Subcutaneous abdominal adipose tissue (tissue), 5 donors: Measurements from ENCODE around the gene NDUFA3.
A peak's percentile ranks its signal among the peaks of the same experiment; 100 is the strongest.
"Not testable (repeated sequence)": the region's sequence is repeated elsewhere in the genome, so short reads cannot be mapped to it uniquely, and the experiment has no call there.

ENCODE experiments used
- H3K27ac ChIP-seq: one replicate; pipeline ENCODE4 v1.7.0; 2013; ENCODE audit warnings: low read depth, mild to moderate bottlenecking, inconsistent platforms, low read length, moderate library complexity
- H3K27me3 ChIP-seq, 5 donors: one replicate each; pipeline ENCODE4 v1.7.0; 2013; ENCODE audit warnings: low read length in 5 of 5, inconsistent platforms in 1 of 5; ENCODE audit not compliant: control insufficient read depth in 5 of 5, insufficient read depth in 4 of 5
- H3K36me3 ChIP-seq, 5 donors: one replicate each; pipeline ENCODE4 v1.7.0; 2013; ENCODE audit warnings: low read length in 5 of 5; ENCODE audit not compliant: control insufficient read depth in 5 of 5, insufficient read depth in 5 of 5
- H3K4me1 ChIP-seq, 5 donors: one replicate each; pipeline ENCODE4 v1.7.0; 2013; ENCODE audit warnings: low read length in 5 of 5, mild to moderate bottlenecking in 3 of 5, moderate library complexity in 1 of 5; ENCODE audit not compliant: control insufficient read depth in 5 of 5, insufficient read depth in 5 of 5
- H3K4me3 ChIP-seq, 5 donors: one replicate each; pipeline ENCODE4 v1.7.0; 2013; ENCODE audit warnings: low read length in 5 of 5, low read depth in 1 of 5
- H3K9ac ChIP-seq, 5 donors: one replicate each; pipeline ENCODE4 v1.7.0; 2013; ENCODE audit warnings: low read length in 5 of 5, mild to moderate bottlenecking in 4 of 5, moderate library complexity in 3 of 5
- H3K9me3 ChIP-seq, 5 donors: one replicate each; pipeline ENCODE4 v1.7.0; 2013; ENCODE audit warnings: low read length in 5 of 5; ENCODE audit not compliant: control insufficient read depth in 5 of 5
- donor health status: healthy.
- donor health status: healthy.
- donor health status: healthy.
- donor health status: healthy.
- donor health status: healthy.

The NDUFA3 gene

GRCh38 chr19:54094426-54095000 lies 8.1 kb upstream of the NDUFA3 start:
- Histone ChIP-seq H3K4me1 (peaks cover 0 to 17% (median 13%) of the 10 kb centered on the region in 5 donors), H3K36me3 (no peaks in the 10 kb centered on the region), H3K27me3 (peaks cover 8 to 16% (median 15%) of the 10 kb centered on the region in 5 donors), H3K27ac (no peak overlapping the region), H3K9ac (no peak overlapping the region), H3K9me3 (no peaks in the 10 kb centered on the region), H3K4me3 (no peak overlapping the region)

- Histone ChIP-seq H3K4me3 (peak overlapping the region in 4 of 5 donors; percentile 50 to 62 (median 58)), H3K9ac (peak overlapping the region in 2 of 5 donors; percentile 39 to 56), H3K27me3 (peaks cover 8 to 16% (median 15%) of the 10 kb centered on the region in 5 donors), H3K36me3 (no peaks in the 10 kb centered on the region), H3K4me1 (peaks cover 0 to 17% (median 13%) of the 10 kb centered on the region in 5 donors), H3K9me3 (no peaks in the 10 kb centered on the region), H3K27ac (no peak overlapping the region)
These were observed 7.4 kb upstream of the NDUFA3 start for GRCh38 chr19:54095136-54095858.

- not testable (repeated sequence) for H3K36me3 ChIP-seq, H3K27ac ChIP-seq, H3K9me3 ChIP-seq
- peaks cover 0 to 17% (median 13%) of the 10 kb centered on the region in 5 donors for H3K4me1 ChIP-seq
- H3K4me3 ChIP-seq = peak overlapping the region; percentile 53 to 62 (median 59)
- peaks cover 8 to 16% (median 15%) of the 10 kb centered on the region in 5 donors for H3K27me3 ChIP-seq
- H3K9ac ChIP-seq = peak overlapping the region in 3 of 5 donors; percentile 39 to 56 (median 51)
These were observed 6.6 kb upstream of the NDUFA3 start for GRCh38 chr19:54095859-54096616.

- Histone ChIP-seq H3K9me3 (no peaks in the 10 kb centered on the region), H3K4me1 (peaks cover 0 to 17% (median 13%) of the 10 kb centered on the region in 5 donors), H3K27me3 (peaks cover 8 to 16% (median 15%) of the 10 kb centered on the region in 5 donors), H3K27ac (peak overlapping the region; percentile 10), H3K9ac (peak overlapping the region in 3 of 5 donors; percentile 33 to 64 (median 42)), H3K36me3 (no peaks in the 10 kb centered on the region), H3K4me3 (peak overlapping the region; percentile 37 to 59 (median 42))
These were observed 6.0 kb upstream of the NDUFA3 start for GRCh38 chr19:54096617-54097106.

- Histone ChIP-seq H3K4me3 (no peak overlapping the region), H3K27ac (no peak overlapping the region), H3K9me3 (no peaks in the 10 kb centered on the region), H3K9ac (no peak overlapping the region), H3K27me3 (peaks cover 8 to 16% (median 14%) of the 10 kb centered on the region in 5 donors), H3K36me3 (no peaks in the 10 kb centered on the region), H3K4me1 (peaks cover 2 to 33% (median 25%) of the 10 kb centered on the region in 5 donors)
These were observed 3.3 kb upstream of the NDUFA3 start for GRCh38 chr19:54099190-54099902.

GRCh38 chr19:54099903-54100255 lies 2.8 kb upstream of the NDUFA3 start:
- not testable (repeated sequence) for H3K9ac ChIP-seq, H3K36me3 ChIP-seq, H3K4me3 ChIP-seq, H3K27ac ChIP-seq, H3K9me3 ChIP-seq
- Histone ChIP-seq H3K4me1 (peaks cover 2 to 33% (median 25%) of the 10 kb centered on the region in 5 donors), H3K27me3 (peaks cover 4 to 15% (median 11%) of the 10 kb centered on the region in 5 donors)

- Histone ChIP-seq H3K4me1 (peaks cover 2 to 31% (median 24%) of the 10 kb centered on the region in 5 donors), H3K9me3 (no peaks in the 10 kb centered on the region), H3K27ac (no peak within 1 kb of the TSS), H3K4me3 (no peak within 1 kb of the TSS), H3K27me3 (peaks cover 0 to 14% (median 6%) of the 10 kb centered on the region in 5 donors), H3K36me3 (peaks cover 0 to 3% (median 2%) of the 10 kb centered on the region in 5 donors), H3K9ac (no peak within 1 kb of the TSS)
These were observed 2.1 kb upstream of the NDUFA3 start, which contains the start of gene OSCAR for GRCh38 chr19:54100561-54100960. TSS of gene OSCAR (minus strand) at chr19:54100803. CDS start at chr19:54100792, 11 bp downstream.

- no peak overlapping the region for H3K27ac ChIP-seq
- no peak overlapping the region for H3K4me3 ChIP-seq
- H3K9me3 ChIP-seq = no peaks in the 10 kb centered on the region
- peaks cover 2 to 16% (median 13%) of the 10 kb centered on the region in 5 donors for H3K4me1 ChIP-seq
- H3K36me3 ChIP-seq = peaks cover 0 to 49% (median 44%) of the 10 kb centered on the region in 5 donors
- no peaks in the 10 kb centered on the region for H3K27me3 ChIP-seq
- H3K9ac ChIP-seq = no peak overlapping the region
These were observed 2.5 kb downstream of the NDUFA3 start for GRCh38 chr19:54104998-54105715.

- Histone ChIP-seq H3K36me3 (peaks cover 0 to 55% (median 49%) of the 10 kb centered on the region in 5 donors), H3K9ac (no peak overlapping the region)
These were observed 3.1 kb downstream of the NDUFA3 start for GRCh38 chr19:54105796-54106195.

More at GRCh38 chr19:54105796-54106195, 3.1 kb downstream of the NDUFA3 start:
- no peaks in the 10 kb centered on the region for H3K27me3 ChIP-seq
- no peaks in the 10 kb centered on the region for H3K9me3 ChIP-seq
- peaks cover 2 to 16% (median 13%) of the 10 kb centered on the region in 5 donors for H3K4me1 ChIP-seq
- H3K4me3 ChIP-seq = no peak overlapping the region
- no peak overlapping the region for H3K27ac ChIP-seq
